H1 (cell line): ENCODE measurements around the gene MACF1.

Source experiments
- BCL11A ChIP-seq, 2 experiments: IDR thresholded peaks; one replicate each; pipeline ENCODE4 v1.6.1; 2011; ENCODE audit warnings: low read depth in 2 of 2, low read length in 2 of 2, mild to moderate bottlenecking in 2 of 2
- CBX5 ChIP-seq: fragments of 300-800, 300-1000 bp; sonication (generic); IDR thresholded peaks from 2 replicates; pipeline ENCODE4 v1.7.1; 2016; ENCODE audit warnings: antibody characterized with exemption, low read length, low read depth
- CREB1 ChIP-seq: IDR thresholded peaks from 2 replicates; pipeline ENCODE4 v1.6.1; 2012; ENCODE audit warnings: inconsistent platforms
- EP300 ChIP-seq, 2 experiments: IDR thresholded peaks; 1 replicate in 1 of 2; 2 replicates in 1 of 2; pipeline ENCODE4 v1.6.1; 2011 to 2012; ENCODE audit warnings: low read depth in 2 of 2, low read length in 2 of 2, mild to moderate bottlenecking in 2 of 2, borderline replicate concordance in 1 of 2, inconsistent platforms in 1 of 2, moderate library complexity in 1 of 2
- EZH2 ChIP-seq: fragments of 200-600 bp; sonication (generic); IDR thresholded peaks from 2 replicates; pipeline ENCODE4 v1.7.1; 2012; ENCODE audit warnings: low read depth, mild to moderate bottlenecking, moderate library complexity, low read length, inconsistent platforms; ENCODE audit not compliant: severe bottlenecking
- JUN ChIP-seq: IDR thresholded peaks from 2 replicates; pipeline ENCODE4 v1.6.1; 2011; ENCODE audit warnings: low read depth, mild to moderate bottlenecking, improper control_type of control experiment, low read length
- POLR2A ChIP-seq, 2 experiments: IDR thresholded peaks; 1 replicate in 1 of 2; 2 replicates in 1 of 2; pipeline ENCODE4 v1.6.1; 2011; ENCODE audit warnings: low read depth in 2 of 2, low read length in 2 of 2, mild to moderate bottlenecking in 2 of 2; ENCODE audit errors: control extremely low read depth in 1 of 2
- TAF1 ChIP-seq: IDR thresholded peaks from 2 replicates; pipeline ENCODE4 v1.6.1; 2011; ENCODE audit warnings: mild to moderate bottlenecking, low read depth, low read length
- TBP ChIP-seq: IDR thresholded peaks from 2 replicates; pipeline ENCODE4 v1.6.1; 2011; ENCODE audit warnings: low read depth, low read length, improper control_type of control experiment
- YY1 ChIP-seq: IDR thresholded peaks from 2 replicates; pipeline ENCODE4 v1.6.1; 2011; ENCODE audit warnings: low read depth, mild to moderate bottlenecking, low read length
- TF ChIP-seq, protein P1 (sequence below): IDR thresholded peaks from 2 replicates; pipeline ENCODE4 v1.6.1; 2012; ENCODE audit warnings: inconsistent platforms
- TF ChIP-seq, protein P2 (sequence below), 3 experiments: IDR thresholded peaks; 1 replicate in 2 of 3; 2 replicates in 1 of 3; pipeline versions ENCODE4 v1.5.1 to v1.6.1; 2011; ENCODE audit warnings: low read length in 3 of 3, mild to moderate bottlenecking in 3 of 3, inconsistent platforms in 2 of 3, low read depth in 1 of 3, moderate library complexity in 1 of 3; ENCODE audit not compliant: insufficient read depth in 1 of 3; ENCODE audit errors: control extremely low read depth in 1 of 3

DNA sequence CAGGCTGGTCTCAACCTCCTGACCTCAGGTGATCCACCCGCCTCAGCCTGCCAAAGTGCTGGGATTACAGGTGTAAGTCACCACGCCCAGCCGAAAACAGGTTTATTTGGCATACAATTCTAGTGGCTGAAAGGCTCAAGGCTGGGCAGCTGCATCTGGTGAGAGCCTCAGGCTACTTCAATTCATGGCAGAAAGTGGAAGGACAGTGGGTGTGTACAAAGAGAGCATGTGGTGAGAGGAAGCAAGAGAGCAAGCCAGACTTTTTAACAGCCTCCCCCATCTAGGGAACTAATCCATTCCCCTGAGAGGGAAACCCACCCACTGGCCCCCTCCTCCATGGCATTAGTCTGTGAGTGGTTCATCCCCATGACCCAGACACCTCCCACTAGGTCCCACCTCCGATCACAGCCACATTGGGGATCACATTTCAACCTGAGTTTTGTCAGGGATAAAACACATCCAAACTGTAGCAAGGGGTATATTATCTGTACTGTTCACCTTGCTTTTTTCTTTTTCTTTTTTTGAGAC is 296.4 kb downstream of the MACF1 start:
- no peak for TF ChIP-seq YY1
- no peak for TF ChIP-seq CBX5
- TF ChIP-seq TBP = no peak
- no peak for TF ChIP-seq JUN
- no peak for TF ChIP-seq POLR2A (IDR thresholded peaks at IDR 0.05; ENCODE audit: control extremely low read depth in 1 of 2, low read depth in 2 of 2, low read length in 2 of 2)
- no peak for TF ChIP-seq CREB1
- TF ChIP-seq, protein P1, sequence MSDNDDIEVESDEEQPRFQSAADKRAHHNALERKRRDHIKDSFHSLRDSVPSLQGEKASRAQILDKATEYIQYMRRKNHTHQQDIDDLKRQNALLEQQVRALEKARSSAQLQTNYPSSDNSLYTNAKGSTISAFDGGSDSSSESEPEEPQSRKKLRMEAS = no peak
- TF ChIP-seq, protein P2, sequence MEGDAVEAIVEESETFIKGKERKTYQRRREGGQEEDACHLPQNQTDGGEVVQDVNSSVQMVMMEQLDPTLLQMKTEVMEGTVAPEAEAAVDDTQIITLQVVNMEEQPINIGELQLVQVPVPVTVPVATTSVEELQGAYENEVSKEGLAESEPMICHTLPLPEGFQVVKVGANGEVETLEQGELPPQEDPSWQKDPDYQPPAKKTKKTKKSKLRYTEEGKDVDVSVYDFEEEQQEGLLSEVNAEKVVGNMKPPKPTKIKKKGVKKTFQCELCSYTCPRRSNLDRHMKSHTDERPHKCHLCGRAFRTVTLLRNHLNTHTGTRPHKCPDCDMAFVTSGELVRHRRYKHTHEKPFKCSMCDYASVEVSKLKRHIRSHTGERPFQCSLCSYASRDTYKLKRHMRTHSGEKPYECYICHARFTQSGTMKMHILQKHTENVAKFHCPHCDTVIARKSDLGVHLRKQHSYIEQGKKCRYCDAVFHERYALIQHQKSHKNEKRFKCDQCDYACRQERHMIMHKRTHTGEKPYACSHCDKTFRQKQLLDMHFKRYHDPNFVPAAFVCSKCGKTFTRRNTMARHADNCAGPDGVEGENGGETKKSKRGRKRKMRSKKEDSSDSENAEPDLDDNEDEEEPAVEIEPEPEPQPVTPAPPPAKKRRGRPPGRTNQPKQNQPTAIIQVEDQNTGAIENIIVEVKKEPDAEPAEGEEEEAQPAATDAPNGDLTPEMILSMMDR (IDR thresholded peaks at IDR 0.05; ENCODE audit: control extremely low read depth in 1 of 3, insufficient read depth in 1 of 3, low read depth in 1 of 3, low read length in 3 of 3) = no peak
- TF ChIP-seq EZH2 = no peak
- TF ChIP-seq BCL11A (IDR thresholded peaks at IDR 0.05; ENCODE audit: low read depth in 2 of 2, low read length in 2 of 2) = no peak
- TF ChIP-seq EP300 (IDR thresholded peaks at IDR 0.05; ENCODE audit: borderline replicate concordance in 1 of 2, low read depth in 2 of 2, low read length in 2 of 2) = no peak
- TF ChIP-seq TAF1 = no peak
